ENCODE measurements around the gene NNMT.
A peak's percentile ranks its signal among the peaks of the same experiment; 100 is the strongest.

NNMT gene

DNA sequence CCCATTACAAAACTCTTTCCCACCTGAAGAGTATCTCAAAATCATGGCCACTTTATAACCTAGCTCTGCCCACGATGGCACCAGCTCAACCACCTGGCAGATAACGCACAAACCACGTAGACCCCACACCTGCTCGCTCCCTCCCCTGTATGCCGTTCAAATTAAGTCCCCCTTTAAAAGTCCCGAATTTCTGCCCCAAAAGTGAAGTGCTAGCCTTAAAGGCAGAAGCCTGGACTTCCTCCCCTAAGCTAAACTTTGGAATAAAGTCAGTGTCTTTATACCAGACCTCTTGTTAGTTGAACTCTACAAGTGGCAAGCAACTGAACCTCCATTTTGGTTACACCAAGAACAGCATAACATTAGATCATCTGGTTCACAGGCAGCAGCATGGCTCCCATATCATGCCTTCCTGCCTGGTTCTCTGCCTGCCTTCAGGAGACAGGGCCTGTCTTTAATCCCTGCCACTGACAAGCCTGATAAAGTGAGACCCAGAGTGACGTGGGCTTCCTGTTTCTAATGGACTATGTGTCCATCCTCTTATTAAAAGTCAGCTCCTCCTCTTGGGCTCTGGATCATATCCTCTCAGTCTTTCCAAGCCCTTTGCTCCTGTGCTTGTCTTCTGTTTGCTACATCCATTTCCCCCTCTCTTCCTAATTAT is 32.6 kb upstream of the NNMT start:
- DNase-seq (ENCODE audit: low read depth): no peak

- DNase-seq (ENCODE audit: low read depth): no peak
Measured at GRCh38 chr11:114264381-114264780, 31.8 kb upstream of the NNMT start.

DNA sequence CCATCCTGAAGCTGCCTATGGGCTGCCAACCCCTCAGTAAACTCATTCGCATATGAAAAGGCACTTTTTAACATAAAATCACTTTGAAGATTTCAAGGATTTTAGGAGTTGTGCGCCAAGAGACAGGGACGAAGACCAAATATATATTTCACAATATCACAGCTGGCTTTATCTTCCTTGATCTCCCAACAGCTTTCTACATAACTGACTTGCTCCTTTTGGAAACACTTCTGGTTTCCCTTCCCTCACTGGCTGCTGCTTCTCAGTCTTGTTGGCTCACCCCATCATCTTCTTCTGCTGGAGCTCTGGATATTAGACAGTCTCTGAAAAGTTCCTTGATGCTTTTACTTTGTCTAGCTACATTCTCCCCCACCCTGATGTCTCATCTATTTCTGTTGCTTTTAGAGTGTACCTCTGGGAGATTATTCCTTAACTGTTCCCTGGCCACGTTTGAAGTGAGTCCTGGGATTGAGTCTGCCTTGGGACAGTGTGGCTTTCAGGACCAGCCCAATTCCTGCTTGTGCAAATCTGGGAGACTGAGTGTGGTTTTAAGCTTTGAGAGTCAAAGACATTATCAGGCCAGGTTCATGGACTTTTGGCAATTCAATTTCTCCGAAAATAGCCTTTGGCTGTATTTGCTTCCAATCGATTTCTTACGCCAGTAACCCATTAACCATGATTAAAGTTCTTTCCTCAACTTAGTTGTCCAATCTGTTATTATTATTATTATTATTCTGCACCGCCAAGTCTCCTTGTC is 30.9 kb upstream of the NNMT start:
- no peak for DNase-seq (ENCODE audit: low read depth)

DNA sequence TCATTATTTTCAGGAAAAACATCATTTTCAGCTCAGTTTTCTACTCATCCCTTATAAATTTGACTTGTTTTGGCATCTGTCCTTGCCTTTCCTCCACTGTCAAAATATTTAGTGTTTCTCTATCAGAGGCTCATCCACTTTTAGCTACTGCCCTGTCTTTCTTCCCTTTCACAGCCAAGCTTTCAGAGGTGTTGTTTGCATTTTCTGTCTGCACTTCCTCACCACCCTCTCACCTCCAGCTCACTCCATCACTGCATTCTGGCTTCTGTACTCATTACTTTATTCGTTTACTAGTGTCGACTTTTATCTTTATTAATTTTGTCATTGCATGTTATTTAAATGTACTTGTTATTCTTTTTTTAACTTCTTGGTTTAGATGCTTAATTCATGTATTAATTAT is 26.7 kb upstream of the NNMT start:
- no peak for DNase-seq (ENCODE audit: low read depth)

DNA sequence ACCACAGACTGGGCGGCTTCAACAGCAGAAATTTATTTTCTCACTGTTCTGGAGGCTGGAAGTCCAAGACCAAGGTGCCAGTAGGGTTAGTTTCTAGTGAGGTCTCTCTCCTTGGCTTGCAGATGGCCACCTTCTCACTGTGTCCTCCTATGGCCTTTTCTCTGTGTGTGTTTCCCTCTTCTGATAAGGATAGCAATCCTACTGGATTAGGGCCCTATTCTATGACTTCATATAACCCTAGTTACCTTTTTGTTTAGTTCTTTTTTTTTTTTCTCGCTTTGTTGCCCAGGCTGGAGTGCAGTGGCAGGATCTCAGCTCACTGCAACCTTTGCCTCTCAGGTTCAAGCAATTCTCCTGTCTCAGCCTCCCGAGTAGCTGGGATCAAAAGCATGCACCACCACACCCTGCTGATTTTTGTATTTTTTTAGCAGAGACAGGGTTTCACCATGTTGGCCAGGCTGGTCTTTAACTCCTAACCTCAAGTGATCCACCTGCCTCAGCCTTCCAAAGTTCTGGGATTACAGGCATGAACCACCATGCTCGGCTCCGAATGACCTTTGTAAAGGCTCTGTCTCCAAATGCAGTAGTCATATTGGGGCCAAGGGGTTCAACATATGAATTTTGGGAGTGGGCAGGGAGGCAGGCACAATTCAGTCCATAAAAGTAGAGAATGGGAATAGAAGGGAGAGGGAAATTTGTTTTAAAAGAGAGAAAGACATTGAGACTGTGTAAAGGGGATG is 25.5 kb upstream of the NNMT start:
- no peak for DNase-seq (ENCODE audit: low read depth)

DNA sequence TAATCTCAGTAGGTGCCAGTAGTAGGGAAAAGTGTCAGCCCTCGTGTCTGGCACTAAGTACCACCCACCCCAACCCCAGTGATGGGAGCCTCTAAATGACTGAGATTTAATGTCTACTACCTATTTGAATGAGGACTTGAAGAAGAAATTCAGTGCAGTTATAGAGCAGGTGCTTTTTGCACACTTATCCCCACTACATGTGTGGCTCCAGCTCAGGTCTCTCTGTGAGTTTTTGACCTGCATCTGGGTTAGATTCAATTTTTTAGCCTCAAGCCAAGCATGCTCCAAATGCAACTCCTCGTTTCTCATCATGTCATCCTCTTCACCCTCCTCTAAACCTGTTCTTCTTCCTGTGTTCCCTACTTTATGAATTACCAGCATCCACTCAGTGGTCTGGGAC is 24.9 kb upstream of the NNMT start:
- DNase-seq (ENCODE audit: low read depth): no peak

GRCh38 chr11:114272311-114272710 is 23.9 kb upstream of the NNMT start:
- no peak for DNase-seq (ENCODE audit: low read depth)

DNA sequence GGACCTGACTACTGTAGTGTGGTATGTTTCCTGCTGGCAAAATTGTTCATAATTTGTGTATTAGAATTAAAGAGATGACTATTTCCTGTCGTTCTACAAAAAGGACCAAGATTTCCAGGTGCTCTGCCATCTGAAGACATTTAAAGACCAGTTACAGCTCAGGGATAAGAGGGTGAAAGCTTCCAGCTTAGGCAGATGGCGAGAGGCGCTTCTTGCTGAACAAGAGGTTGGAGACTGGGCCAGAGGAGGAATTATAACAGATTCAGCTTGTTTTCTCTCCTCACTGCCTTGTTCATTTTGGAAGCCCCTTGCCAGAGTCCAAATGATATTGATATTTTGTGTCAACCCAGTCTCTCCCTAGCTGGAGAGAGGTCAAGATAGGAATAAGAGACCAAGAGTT is 23.1 kb upstream of the NNMT start:
- no peak for DNase-seq (ENCODE audit: low read depth)

GRCh38 chr11:114273890-114274635 is 22.1 kb upstream of the NNMT start:
- no peak for DNase-seq (ENCODE audit: low read depth)

DNA sequence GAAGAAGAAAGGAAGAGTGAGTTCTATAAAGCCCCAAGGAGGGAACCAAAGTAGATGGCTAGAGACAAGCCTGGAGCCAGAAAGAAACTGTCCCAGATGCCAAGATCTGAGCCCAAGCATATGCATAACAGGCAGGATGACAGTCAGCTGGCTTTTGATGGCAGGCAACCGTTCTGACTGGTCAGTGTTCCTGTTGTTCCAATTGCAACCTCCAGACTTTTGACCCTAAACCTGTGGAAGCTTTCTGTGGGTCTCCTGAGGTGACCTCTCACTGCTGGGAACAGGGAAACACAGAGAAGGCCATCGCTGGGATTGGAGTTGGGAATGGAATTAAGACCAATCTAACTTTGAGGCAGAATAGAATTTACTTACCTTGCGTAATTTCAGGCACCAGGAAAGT is 21.6 kb upstream of the NNMT start:
- DNase-seq (ENCODE audit: low read depth): no peak

- DNase-seq (ENCODE audit: low read depth): no peak
Measured at GRCh38 chr11:114275280-114275679, 20.9 kb upstream of the NNMT start.

GRCh38 chr11:114276077-114276476 is 20.1 kb upstream of the NNMT start:
- no peak for DNase-seq (ENCODE audit: low read depth)

DNA sequence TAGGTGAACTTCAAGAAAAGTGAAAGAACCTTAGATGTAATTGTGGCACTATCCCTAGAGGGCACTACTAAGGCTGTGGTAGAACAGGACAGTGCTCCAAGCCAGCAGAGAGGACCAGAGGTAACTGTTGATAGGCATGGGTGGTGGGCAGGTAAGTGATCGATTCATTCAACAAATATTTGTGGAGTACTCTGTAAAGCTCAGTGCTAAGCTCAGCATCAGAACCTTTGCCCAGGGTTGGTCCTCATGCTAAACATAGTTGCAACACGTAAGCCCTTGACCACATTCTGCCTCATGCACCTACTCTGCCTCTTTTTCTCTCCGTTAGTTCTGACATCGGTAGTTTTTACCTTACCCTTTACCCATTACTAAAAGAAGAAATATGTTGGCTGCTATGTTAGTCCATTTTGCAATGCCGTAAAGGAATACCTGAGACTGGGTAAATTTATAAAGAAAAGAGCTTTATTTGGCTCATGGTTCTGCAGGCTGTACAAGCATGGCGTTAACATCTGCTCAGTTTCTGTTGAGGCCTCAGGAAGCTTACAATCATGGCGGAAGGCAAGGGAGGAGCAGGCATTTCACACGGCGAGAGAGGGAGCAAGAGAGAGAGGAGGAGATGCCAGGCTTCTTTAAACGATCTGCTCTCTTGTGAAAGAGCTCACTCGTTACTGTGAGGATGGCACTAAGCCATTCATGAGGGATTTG is 18.4 kb upstream of the NNMT start:
- DNase-seq (ENCODE audit: low read depth): no peak

DNA sequence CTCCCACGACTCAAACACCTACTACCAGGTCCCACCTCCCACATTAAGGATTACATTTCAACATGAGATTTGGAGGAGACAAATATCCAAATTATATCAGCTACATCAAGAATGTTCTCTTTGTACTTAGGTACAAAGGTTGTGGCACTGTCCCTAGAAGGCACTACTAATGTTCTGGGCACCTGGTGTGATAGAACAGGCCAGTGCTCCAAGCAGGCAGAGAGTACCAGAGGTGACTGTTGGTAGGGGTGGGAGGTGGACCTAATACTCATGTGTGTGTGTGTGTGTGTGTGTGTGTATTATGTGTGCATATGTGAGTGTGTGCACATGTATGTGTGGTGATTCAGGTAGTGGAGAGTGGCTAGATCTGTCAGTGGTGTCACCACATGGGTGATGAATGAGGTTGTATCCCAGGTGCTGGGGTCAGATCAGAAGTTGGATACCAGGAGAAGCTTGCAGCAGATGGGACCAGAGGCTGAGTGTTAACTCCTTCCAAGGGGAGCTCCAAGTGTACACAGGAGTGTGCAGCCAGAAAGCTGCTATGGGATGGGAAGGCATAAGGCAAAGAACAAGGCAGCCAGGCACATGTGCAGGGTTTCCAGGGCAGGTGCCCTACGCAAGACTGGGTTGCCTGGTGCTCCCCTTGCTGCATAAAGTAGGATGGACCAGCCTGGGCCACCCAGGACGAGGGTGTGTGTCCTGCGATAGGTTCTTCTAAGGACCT is 17.7 kb upstream of the NNMT start:
- DNase-seq (ENCODE audit: low read depth): no peak

DNA sequence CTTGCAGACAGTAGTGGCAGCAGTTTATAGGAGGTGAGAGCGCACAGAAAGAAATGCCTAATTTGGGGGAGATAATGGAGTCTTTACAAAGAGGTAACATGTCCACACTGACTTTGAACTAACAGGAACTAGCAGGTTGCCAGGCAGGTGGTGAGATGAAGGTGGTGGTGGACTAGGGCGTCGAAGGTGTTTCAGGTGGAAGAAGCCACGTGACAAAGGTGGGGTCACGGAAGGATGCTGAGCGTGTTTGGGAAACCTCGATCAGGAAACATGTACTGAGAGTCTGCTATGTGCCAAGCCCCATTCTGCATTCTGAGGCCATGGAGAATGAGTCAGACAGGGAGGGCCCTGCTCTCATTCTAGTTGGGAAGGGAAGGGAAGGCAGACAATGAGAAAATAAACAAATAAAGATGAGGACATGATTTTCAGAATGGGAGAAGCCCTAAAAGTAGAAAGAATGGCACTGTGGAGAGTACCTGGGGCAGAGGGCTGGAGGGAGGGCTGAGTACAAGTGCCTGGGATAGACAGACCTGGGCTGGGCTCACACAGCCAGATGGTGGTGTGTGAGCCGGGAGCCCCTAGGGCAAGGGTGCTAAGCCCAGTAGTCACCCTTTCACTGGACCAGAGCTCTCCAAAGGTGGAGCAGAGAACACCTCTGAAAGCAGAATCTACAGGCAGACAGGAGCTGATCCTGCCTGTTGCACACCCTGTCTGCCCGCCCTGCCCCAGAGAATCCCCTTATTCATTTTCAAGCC is 16.2 kb upstream of the NNMT start:
- DNase-seq (ENCODE audit: low read depth): no peak

- DNase-seq (ENCODE audit: low read depth): peak; percentile 63
Measured at GRCh38 chr11:114280696-114281095, 15.5 kb upstream of the NNMT start.

GRCh38 chr11:114281388-114281956 is 14.7 kb upstream of the NNMT start:
- DNase-seq (ENCODE audit: low read depth): no peak

- no peak for DNase-seq (ENCODE audit: low read depth)
Measured at GRCh38 chr11:114282488-114282887, 13.7 kb upstream of the NNMT start.

DNA sequence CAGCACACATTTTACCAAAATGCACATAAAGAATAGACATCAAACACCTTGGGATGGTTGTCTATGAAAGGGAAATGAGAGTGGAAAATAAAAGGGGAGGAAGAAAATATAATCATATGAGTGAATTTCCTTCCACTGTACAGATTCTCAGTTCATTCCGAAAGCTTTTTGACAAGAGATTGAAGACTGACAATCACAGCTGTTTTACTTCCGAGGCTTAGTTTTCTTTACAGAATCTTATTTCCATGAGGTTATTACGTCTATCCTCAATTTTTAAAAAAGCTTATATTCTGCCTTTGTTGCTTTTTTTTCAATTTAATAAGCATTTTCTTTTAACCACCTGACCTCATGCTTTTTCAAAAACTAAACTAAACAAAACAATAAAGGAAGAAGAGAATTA is 12.8 kb upstream of the NNMT start:
- no peak for DNase-seq (ENCODE audit: low read depth)

- DNase-seq (ENCODE audit: low read depth): no peak
Measured at GRCh38 chr11:114284021-114284420, 12.2 kb upstream of the NNMT start.
